GM19193 (cell line): ENCODE results near the gene STAP2.

Experiments
- POLR2A ChIP-seq: IDR thresholded peaks from 4 replicates; pipeline ENCODE4 v1.6.1; 2011; ENCODE audit not compliant: insufficient read depth, insufficient read length; ENCODE audit errors: extremely low read depth

The STAP2 gene

GRCh38 chr19:4284974-4285373, 53.7 kb downstream of the STAP2 start:
- no peak for TF ChIP-seq POLR2A

GRCh38 chr19:4284176-4284958, 54.3 kb downstream of the STAP2 start:
- no peak for TF ChIP-seq POLR2A

- no peak for TF ChIP-seq POLR2A
Observed at GRCh38 chr19:4279530-4280422, 58.9 kb downstream of the STAP2 start.

DNA sequence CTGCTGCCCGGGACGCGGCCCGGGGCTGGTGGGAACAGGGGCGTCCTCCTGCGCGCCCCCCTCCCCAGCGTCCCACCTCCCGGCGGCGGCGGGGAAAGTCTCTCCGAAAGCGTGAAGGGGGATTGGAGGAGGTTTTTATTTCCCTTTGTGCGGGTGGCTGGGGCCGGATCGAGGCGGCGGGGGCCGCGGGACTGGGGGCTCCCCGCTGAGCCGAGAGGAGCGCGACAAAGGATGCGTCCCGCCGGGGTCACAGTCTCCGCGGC, 59.4 kb downstream of the STAP2 start:
- TF ChIP-seq POLR2A = no peak

DNA sequence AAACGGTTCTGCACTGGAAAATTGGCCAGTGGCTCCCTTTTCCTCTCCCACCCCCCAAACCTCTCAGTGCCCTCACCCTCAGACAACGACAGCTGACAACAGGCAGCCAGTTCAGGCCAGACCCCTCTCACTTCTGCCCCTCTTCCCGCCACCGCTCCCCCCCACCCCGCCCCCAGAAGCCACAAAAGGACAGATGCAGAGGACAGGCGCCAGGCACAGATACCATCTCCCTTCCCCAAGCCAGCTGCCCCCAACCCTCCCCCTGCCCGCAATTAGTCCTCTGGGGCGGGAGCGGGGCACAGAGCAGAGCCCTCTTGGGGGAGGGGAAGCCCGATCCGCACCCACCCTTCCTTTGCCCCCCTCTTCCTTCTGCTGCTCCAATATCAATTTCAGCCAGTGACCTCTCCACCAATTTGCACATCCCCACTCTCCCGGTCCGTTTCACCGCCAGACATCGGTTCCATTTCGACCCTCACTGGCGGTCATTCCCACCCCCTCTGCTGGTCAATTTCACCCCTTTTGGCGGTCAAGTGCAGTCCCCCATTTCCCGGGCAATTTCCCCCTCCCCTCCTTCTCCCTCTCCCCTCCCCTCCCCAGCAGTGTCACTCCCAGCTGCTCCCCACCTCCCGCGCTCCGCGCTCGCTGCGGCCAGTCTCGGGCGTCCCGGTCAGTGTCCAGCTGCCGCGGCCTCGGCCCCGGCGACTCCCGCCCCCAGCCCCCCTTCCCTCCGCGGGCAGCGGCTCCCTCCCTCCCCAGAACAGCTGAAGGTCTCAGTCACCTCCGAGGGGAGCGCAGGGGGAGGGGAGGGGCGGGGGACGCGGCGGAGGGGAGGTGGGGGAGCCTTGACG, 60.0 kb downstream of the STAP2 start, which contains the start of gene SHD:
Gene SHD (plus strand): TSS at position 848 of the 848 bp plus-strand sequence. CDS start 798 bp downstream, outside the sequence.
- TF ChIP-seq POLR2A = no peak

- TF ChIP-seq POLR2A = no peak
Observed at GRCh38 chr19:4278010-4278409, 60.6 kb downstream of the STAP2 start.

DNA sequence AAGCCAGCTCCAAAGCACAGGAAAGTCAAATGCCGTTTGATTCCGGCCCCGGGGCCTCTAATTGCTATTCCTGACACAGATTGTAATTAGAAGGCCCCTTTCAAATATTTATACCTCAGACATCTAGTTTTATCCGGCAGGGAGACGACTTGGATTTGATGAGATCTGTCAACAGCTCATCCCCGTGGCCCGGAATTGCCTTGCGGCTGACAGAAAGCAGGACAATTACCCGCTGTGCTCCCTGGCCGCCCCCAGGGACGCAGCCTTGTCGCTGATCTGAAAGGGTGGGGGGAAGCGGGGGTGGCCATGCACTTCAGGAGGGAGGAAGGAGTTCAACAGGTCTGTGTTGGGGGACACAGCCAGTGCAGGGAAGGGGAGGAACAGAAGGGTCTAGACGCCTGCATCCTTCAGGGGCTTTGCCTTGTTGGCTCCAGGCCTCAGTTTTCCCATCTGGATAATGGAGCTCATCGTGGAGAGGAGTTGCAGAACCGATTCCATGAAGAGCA, 61.4 kb downstream of the STAP2 start:
- TF ChIP-seq POLR2A = no peak
